ENCODE data around the gene ENO1. TPM values are rescaled to one million over a fixed set of nuclear protein-coding genes. Genes with fewer than 3 reads are reported as not detected.

Gene ENO1
- total and polyA plus RNA-seq, 9 of the 15 experiments (the other 6 are each of a cell fraction or from before 2014, with no cell fraction given): 2,249 to 7,472 (median 2,868) TPM

DNA sequence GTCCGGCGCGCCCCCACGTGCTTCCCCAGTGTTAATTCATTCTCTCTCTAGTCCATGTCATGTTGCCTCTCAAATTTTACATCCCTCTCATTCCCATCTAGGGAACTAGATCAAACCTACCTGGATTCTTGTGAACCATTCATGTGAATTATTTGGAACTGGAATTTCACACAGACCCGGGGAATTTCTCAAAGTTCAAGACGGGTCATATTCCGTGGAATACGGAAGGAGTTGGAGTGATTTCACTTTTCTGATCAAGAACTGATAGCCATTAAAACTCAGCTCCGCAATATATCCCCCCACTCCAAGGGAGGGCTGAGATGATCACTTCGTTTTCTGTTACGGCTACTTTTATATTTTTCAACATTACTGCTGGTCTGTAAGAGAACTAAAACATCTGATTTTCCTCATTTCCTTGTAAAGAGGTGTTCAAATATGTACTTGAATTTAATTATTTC, 1.0 kb upstream of the ENO1 start (continued):
- TF ChIP-seq, protein P1, sequence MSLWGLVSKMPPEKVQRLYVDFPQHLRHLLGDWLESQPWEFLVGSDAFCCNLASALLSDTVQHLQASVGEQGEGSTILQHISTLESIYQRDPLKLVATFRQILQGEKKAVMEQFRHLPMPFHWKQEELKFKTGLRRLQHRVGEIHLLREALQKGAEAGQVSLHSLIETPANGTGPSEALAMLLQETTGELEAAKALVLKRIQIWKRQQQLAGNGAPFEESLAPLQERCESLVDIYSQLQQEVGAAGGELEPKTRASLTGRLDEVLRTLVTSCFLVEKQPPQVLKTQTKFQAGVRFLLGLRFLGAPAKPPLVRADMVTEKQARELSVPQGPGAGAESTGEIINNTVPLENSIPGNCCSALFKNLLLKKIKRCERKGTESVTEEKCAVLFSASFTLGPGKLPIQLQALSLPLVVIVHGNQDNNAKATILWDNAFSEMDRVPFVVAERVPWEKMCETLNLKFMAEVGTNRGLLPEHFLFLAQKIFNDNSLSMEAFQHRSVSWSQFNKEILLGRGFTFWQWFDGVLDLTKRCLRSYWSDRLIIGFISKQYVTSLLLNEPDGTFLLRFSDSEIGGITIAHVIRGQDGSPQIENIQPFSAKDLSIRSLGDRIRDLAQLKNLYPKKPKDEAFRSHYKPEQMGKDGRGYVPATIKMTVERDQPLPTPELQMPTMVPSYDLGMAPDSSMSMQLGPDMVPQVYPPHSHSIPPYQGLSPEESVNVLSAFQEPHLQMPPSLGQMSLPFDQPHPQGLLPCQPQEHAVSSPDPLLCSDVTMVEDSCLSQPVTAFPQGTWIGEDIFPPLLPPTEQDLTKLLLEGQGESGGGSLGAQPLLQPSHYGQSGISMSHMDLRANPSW (CRISPR knock-in tag; IDR thresholded peaks at IDR 0.05): no peak
- TF ChIP-seq PTRF (tag; IDR thresholded peaks at IDR 0.05) (0 out of 2 replicates have a peak, but pooled peaks have one; percentile 26), SMARCA4 (IDR thresholded peaks at IDR 0.05) (no peak), FOXA1 (IDR thresholded peaks at IDR 0.05; ENCODE audit: borderline replicate concordance) (no peak), ZSCAN29 (IDR thresholded peaks at IDR 0.05) (no peak), DDX20 (tag; IDR thresholded peaks at IDR 0.05; ENCODE audit: low read depth) (no peak), SRSF1 (IDR thresholded peaks at IDR 0.05; ENCODE audit: low read depth, low read length) (no peak), ZNF830 (CRISPR knock-in tag; IDR thresholded peaks at IDR 0.05) (no peak), FOXJ3 (CRISPR knock-in tag; IDR thresholded peaks at IDR 0.05) (no peak), SMAD2 (IDR thresholded peaks at IDR 0.05; ENCODE audit: low read depth, low read length) (no peak), ZNF324 (CRISPR knock-in tag; IDR thresholded peaks at IDR 0.05) (no peak), ZNF140 (CRISPR knock-in tag; IDR thresholded peaks at IDR 0.05) (no peak), CC2D1A (IDR thresholded peaks at IDR 0.05) (no peak; the same call in 1 of the 2 replicates), U2AF1 (optimal IDR thresholded peaks at IDR 0.05; ENCODE audit: low read depth, low read length) (no peak), BDP1 (IDR thresholded peaks at IDR 0.05; ENCODE audit: insufficient read depth, insufficient read length) (no peak)
- TF ChIP-seq, protein P2, sequence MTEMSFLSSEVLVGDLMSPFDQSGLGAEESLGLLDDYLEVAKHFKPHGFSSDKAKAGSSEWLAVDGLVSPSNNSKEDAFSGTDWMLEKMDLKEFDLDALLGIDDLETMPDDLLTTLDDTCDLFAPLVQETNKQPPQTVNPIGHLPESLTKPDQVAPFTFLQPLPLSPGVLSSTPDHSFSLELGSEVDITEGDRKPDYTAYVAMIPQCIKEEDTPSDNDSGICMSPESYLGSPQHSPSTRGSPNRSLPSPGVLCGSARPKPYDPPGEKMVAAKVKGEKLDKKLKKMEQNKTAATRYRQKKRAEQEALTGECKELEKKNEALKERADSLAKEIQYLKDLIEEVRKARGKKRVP (CRISPR knock-in tag; IDR thresholded peaks at IDR 0.05): 0 out of 2 replicates have a peak, but pooled peaks have one; percentile 17
- TF ChIP-seq, protein P3, sequence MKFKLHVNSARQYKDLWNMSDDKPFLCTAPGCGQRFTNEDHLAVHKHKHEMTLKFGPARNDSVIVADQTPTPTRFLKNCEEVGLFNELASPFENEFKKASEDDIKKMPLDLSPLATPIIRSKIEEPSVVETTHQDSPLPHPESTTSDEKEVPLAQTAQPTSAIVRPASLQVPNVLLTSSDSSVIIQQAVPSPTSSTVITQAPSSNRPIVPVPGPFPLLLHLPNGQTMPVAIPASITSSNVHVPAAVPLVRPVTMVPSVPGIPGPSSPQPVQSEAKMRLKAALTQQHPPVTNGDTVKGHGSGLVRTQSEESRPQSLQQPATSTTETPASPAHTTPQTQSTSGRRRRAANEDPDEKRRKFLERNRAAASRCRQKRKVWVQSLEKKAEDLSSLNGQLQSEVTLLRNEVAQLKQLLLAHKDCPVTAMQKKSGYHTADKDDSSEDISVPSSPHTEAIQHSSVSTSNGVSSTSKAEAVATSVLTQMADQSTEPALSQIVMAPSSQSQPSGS (CRISPR knock-in tag; IDR thresholded peaks at IDR 0.05): no peak
- TF ChIP-seq, protein P4, sequence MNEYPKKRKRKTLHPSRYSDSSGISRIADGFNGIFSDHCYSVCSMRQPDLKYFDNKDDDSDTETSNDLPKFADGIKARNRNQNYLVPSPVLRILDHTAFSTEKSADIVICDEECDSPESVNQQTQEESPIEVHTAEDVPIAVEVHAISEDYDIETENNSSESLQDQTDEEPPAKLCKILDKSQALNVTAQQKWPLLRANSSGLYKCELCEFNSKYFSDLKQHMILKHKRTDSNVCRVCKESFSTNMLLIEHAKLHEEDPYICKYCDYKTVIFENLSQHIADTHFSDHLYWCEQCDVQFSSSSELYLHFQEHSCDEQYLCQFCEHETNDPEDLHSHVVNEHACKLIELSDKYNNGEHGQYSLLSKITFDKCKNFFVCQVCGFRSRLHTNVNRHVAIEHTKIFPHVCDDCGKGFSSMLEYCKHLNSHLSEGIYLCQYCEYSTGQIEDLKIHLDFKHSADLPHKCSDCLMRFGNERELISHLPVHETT (CRISPR knock-in tag; conservative IDR thresholded peaks at IDR 0.05 in 1 of 2, IDR thresholded peaks at IDR 0.05 in 1 of 2): no peak
- TF ChIP-seq, protein P5, sequence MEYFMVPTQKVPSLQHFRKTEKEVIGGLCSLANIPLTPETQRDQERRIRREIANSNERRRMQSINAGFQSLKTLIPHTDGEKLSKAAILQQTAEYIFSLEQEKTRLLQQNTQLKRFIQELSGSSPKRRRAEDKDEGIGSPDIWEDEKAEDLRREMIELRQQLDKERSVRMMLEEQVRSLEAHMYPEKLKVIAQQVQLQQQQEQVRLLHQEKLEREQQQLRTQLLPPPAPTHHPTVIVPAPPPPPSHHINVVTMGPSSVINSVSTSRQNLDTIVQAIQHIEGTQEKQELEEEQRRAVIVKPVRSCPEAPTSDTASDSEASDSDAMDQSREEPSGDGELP (CRISPR knock-in tag; IDR thresholded peaks at IDR 0.05; ENCODE audit: borderline replicate concordance): no peak
- TF ChIP-seq, protein P6, sequence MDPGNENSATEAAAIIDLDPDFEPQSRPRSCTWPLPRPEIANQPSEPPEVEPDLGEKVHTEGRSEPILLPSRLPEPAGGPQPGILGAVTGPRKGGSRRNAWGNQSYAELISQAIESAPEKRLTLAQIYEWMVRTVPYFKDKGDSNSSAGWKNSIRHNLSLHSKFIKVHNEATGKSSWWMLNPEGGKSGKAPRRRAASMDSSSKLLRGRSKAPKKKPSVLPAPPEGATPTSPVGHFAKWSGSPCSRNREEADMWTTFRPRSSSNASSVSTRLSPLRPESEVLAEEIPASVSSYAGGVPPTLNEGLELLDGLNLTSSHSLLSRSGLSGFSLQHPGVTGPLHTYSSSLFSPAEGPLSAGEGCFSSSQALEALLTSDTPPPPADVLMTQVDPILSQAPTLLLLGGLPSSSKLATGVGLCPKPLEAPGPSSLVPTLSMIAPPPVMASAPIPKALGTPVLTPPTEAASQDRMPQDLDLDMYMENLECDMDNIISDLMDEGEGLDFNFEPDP (CRISPR knock-in tag; IDR thresholded peaks at IDR 0.05): no peak
